KG1 (cell line): Measurements from ENCODE around the gene HYDIN.
"Not testable (repeated sequence)": the region's sequence is repeated elsewhere in the genome, so short reads cannot be mapped to it uniquely, and the experiment has no call there.

Source experiments
- DNase-seq: peaks from one replicate; lab custom pipeline; 2025; lab: John Stamatoyannopoulos, UW

The HYDIN gene

DNA sequence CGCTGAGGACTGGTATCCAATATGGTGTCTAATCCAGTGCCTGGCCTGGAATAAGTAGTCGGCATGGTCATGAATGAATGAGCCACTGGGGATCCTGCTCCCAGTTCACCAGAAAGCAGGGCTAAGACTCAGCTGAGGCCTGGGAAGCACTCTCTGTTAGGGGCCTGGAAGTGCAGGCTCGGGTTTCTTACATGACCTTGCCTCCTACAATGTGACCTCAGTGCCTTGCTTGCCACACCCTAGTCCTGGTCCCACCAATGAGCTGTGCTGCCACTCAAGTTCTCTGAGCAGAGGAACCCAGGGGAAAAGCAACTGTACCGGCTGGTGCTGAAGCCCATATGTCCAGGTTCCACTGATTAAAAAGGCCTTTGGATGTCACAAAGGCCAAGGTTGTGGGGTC, 238.0 kb downstream of the HYDIN start:
- not testable (repeated sequence) for DNase-seq

DNA sequence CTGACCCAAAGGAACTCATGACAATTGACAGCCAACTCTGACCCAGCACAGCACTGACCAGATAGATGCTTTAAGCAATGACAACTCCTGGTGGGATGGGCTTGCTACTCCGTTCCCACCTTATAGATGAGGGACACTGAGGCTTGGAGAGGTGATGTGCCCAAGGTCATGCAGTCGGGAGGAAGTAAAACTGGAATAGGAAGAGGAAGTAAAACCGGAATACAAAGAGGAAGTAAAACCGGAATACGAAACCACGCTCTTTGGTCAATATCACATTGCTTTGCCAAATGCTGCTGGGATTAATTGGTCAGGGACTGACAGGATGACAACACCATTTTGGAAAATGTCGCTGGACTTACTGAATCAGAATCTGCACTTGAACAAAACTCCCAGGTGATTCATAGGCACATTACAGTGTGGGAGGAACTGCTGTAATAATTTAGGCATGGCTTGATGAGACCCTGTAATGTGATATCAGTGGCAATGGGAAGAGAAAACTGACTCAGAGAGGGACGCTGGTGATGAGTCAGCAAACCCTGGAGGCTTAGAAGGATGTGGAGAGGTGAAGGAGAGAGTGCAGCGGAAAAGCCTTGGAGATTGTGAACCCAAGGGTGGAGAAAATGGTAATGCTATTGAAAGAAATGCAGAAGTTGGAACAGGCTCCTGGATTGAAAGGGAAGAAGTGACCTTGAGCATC, 243.4 kb downstream of the HYDIN start:
- not testable (repeated sequence) for DNase-seq

DNA sequence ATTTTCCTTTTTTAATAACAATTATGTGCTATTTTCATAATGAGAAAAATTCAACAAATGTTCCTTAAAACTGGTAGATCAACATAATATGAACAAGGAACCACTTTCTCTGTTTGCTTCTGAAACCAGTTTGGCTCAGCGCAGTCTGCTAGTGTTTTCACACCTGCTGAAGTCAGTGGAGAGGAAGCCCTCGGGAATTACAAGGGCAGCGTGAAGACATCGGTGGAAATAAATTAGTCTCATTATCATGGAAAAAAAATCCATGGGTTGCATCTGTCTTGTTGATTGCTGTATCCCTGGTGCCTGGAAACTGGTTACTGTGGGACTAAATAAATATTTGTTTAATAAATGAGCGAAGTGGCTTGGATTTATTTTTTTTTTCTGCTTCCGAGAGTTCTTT, 245.8 kb downstream of the HYDIN start:
- DNase-seq, result not testable (repeated sequence)

DNA sequence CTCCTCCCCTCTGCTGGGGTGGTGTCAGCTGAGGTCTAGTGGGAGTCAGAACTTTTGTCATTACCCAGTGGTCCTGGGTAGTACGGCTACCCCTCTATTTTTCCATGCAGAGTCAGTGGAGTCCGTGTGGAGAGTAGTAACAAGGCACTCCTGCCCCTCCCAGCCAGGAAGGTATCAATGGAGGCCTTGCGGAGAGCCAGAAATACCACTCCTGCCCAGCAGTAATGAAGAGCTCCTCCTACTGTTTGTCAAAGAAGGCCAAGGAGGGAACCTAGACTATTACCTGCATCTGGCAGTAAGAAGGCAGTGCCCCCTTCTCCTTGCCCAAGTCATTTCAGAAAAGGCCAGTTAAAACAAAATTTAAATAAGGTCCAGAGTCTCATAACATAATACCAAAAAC, 262.2 kb downstream of the HYDIN start:
- DNase-seq, result not testable (repeated sequence)

DNA sequence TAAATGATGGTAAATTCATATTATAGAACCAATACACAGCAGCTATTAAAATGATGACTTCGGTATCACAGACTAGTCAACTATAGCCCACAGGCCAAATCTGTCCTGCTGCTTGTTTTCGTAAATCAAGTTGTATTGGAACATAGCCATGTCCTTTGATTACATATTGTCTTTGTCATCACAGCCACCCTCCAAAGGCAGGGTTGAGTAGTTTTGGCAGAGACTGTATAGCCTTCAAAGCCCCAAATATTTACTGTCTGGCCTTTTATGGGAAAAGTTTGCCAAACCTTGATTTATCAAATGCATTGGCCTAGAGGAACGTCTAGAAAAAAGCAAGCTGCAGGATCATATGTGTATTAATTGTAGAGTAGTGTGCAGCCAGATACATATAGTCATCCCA, 270.4 kb downstream of the HYDIN start:
- not testable (repeated sequence) for DNase-seq

DNA sequence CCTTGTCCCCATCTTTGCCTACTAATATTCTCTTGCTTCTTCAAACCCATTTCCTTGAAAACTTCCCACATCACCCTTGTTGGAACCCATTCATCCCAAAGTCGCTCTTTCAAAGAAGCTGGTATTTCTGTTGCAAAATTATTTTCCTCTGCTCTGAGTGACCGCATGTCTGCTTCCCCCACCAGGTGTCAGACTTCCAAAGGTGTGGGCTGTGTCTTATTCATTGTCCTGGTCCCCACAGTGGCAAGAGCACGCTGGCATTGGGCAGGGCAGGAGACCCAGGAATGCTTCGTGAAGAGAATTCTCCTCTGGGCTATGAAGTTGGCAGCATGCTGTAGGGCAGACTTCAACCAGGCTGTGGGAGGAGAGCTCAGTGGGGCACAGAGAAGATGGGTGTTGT, 275.6 kb downstream of the HYDIN start:
- not testable (repeated sequence) for DNase-seq

DNA sequence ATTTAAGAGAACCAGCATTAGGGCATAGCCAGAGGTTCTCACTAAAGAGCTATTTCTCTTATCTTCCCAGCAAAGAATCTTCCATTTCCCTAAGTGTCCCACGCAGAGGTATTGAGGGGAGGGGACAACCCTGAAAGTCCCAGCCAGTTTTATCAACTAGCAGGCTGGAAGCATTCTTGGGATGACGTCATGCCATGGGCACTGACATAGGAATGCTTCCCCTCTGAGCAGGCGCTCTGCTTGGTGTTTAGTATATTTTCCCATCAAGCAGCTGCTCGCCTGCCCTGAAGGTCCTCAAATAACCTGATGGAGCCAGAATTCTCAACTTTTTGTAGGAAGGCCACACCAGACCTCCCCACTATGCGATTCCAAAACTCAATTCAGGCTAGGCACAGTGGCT, 276.7 kb downstream of the HYDIN start:
- not testable (repeated sequence) for DNase-seq

DNA sequence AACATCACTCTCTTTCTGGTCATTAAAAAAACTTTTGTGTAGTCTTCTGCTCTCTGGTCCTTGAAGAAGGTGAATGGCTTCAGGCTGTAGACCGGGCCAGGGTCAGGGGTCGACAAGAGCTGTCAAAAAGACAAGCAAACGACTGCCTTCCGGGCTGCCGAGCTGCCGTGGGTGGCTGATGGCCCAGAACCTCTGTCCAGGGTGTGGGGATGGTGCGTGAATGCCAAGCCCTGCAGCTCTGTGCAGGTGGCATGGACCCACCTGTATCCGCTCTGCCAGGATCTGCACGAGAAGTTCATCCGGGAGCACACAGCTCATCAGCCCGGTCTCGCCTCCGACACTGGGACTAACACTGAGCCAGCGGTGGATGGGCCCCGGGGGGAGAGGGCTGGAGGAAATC, 287.0 kb downstream of the HYDIN start:
- not testable (repeated sequence) for DNase-seq

DNA sequence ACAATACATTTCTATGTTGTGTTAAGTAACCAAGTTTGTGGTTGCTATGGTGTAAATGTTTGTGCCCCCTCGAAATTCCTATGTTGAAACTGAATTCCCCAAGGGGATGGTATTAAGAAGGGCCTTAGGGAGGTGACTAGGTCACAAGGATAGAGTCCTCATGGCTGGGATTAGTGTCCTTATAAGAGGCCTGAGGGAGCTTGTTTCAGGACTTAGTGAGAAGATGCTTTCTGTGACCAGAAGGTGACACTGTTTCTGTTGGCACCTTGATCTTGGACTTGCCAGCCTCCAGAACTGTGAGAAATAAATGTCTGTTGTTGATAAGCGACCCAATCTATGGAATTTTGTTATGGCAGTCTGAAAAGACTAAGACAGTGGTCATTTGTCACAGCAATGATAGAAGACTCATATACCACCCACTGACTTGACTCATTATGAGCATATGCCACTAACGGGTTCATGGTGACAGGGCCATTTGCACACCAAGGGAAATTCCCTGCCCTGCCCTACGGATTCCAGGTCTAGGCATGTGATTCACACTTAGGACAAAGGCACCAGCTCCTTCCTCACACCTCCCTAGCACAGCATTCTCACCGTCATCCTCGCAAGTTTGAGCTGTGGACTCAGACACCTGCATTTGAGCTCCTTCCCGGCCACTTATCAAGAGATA, 290.7 kb downstream of the HYDIN start:
- not testable (repeated sequence) for DNase-seq

DNA sequence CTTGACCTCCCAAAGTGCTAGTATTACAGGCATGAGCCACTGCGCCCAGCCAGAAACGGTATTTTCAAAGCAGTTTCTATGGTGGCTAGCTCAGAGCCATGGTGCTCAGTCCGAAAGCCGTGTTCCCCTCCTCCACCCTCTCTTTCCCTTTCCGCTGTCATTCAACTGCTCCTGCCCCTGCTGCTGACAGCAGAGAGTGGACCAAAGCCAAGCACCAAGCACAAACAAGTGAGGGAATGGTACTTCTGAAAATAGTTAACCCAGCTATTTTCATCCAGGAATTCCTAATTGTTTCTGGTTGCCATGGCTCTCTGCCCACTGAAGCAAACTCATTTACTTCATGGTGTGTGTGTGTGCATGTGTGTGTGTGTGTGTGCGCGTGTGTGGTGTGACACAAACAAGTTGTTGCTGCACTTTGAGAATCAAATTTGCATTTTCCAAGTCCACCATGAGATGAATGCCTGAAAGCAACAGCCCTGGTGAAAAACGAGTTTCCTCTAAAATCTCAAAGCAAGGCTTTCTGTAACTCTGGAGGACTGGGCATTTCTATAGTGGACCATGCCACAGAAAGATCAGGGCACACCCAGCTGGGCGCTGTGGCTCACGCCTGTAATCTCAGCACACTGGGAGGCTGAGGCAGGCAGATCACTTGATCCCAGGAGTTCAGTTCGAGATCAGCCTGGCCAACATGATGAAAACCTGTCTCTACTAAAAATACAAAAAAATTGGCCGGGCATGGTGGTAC, 293.6 kb downstream of the HYDIN start:
- DNase-seq, result not testable (repeated sequence)

DNA sequence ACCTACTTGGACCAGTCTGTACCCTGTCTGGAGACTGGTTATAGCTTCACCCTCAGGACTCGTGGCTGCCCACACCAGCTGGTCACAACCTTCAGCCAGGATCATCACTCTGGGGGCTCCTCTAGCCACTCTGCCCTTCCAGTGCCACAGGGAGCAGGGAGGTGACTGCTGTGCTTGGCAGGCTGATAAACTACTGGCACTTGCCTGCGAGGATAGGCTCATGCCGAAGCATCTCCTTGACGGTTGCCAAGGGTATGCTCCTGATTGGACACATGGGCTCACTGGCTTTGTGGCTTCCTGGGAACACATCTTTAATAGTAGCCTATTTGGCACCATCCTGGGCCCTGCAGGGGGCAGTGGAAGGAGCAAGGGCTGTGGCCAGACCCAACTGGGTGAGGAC, 295.2 kb downstream of the HYDIN start:
- DNase-seq, result not testable (repeated sequence)

DNA sequence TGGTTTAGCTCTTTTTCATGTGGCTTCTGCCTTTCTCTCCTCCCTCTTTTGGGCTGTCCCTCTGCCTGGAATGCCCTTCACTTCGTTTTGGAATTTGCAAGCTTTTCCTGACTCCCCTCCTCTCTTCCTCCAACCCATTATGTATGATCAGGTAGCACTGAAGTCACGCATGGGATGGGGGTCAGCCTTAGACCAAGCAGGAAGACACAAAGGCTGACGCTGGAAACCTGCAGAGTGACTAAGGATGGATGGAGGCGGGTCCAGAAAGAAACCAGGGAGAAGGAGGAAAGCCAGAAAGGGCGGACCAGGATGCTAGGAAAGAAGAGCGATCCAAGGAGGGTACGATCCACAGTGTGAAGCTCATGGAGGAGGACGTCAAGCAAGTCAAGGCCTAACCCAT, 296.8 kb downstream of the HYDIN start:
- DNase-seq, result not testable (repeated sequence)

DNA sequence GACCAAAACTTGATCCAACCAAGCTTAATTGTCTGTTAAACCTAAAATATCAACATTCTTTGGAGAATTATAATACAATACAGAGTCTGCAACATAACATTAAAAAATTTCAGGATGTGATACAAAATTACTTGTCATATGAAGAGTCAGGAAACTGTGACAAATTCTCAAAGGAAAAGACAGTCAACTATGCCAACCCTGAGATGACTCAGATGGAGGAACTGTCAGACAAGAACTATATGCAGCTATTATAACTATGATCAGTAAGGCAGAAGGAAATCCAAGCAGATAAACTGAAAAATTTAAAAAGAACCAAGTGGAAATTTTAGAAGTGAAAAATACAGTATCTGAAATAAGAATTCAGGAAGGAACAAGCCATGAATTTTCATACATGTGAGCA, 299.8 kb downstream of the HYDIN start:
- DNase-seq, result not testable (repeated sequence)

DNA sequence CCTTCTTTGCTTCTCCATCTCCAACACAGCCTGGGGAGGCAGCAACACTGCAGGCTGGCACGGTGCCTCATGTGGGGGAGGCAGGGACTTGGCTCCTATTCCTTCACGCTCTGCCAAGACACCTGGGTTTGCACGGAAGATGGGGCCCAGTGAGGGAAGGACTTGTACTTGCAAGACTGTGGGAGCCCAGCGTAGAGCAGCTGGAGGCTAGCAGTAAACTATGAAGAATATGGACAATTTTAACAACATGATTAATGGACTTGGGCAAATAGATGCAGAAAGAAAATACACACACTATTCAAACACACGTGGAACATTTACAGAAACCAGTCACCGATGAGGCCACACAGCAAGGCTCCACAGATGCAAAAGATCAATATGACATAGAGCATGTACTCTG, 308.4 kb downstream of the HYDIN start:
- not testable (repeated sequence) for DNase-seq

DNA sequence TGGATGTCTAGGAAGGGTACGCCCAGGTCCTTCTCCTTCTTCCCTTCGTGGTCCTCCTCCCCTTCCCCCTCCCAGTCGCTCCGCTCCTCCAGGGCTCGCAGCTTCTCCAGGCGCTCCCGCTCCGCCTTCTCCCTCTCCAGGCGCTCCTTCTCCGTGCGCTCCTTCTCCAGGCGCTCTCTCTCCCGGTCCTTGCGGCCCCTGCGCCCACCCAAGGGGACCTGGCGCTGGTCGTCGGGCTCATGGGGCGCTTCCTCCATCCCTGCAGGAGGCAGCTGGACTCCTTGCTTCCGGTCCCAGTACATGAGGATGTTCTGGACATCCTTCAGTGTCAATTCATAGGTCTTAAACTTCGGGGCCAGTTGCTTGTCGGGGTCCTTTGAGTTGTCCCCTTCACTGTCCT, 309.9 kb downstream of the HYDIN start:
- DNase-seq, result not testable (repeated sequence)

DNA sequence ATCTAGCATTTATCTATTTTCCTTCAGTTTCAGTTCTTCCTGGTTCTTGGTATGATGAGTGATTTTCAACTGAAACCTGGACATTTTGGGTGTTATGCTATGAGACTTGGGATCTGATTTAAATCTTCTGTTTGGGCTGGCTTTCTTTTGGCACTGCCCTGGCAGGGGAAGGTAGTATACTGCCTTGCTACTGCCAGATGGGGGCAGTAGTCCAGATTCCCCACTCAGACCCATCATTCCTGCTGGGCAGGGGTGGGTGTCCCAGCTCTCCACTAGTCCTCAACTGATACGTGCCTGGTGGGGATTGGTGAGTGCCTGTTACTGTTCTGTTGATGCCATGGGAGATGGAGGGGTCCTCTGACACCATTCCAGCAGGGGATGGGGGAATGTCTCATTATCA, 342.3 kb downstream of the HYDIN start:
- DNase-seq, result not testable (repeated sequence)

DNA sequence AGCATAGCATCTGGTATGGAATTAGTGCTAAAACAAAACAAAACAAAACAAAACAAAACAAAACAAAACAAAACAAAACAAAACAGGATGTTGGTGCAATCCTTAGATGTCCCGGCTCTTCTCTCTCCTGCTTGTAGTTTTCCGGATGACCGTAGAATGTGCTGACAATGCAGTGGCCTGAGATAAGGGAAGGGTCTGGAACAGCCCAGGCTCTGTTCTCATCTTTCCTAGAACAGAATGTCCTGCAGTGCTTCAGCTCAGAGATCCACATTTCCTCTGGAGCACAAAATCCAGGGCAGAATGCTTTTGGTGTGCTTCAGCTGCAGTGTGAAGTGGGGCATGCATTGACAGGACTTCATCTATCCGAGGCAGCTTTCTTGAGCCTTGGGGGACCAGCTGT, 345.9 kb downstream of the HYDIN start:
- DNase-seq, result not testable (repeated sequence)

DNA sequence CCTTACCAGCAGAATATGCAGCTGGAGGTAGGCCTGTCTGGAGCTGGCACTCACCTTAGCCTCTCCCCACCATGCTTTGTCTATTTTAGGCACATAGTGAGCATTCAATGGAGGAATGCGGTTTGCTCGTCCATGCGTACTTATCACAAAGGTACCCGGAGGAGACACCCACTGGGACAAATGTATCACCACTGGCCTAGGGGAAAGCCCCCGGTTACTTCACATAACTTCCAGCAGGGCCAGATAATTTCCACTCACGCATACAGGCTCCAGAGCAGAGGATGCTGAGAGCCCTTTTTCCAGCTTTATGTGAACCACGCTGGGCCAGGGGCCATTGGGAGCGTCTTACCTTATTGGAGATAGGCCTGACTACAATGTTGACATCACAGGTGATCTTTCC, 348.2 kb downstream of the HYDIN start:
- DNase-seq, result not testable (repeated sequence)

DNA sequence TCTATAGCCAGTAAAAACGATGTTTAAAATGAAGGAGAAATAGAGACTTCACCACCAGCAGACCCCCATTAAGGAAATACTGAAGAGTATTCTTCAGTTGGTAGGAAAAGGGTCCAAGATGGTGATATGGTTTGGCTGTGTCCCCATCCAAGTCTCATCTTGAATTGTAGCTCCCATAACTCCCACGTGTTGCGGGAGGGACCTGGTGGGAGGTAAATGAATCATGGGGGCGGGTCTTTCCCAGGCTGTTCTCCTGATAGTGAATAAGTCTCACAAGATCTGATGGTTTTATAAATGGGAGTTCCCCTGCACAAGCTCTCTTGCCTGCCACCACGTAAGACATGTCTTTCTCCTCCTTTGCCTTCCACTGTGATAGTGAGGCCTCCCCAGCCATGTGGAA, 352.6 kb downstream of the HYDIN start:
- DNase-seq, result not testable (repeated sequence)

DNA sequence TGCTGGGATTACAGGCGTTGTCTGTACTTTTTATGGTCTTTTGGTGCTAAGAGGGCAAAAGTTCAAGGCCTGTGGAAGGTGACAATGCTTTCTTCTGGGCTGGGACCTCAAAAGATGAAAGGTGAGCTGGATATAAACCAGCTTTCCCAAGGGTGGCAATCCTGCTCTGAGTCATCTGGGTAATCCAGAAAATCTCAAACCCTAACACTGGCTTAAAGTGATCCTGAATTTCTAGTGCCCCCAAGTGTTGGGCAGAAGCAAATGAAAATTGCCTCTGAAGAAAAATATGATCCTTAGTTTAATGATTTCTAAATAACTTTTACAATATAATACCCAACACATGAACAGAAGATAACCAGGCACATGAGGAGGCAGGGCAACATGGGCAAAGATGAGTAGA, 354.1 kb downstream of the HYDIN start:
- not testable (repeated sequence) for DNase-seq

DNA sequence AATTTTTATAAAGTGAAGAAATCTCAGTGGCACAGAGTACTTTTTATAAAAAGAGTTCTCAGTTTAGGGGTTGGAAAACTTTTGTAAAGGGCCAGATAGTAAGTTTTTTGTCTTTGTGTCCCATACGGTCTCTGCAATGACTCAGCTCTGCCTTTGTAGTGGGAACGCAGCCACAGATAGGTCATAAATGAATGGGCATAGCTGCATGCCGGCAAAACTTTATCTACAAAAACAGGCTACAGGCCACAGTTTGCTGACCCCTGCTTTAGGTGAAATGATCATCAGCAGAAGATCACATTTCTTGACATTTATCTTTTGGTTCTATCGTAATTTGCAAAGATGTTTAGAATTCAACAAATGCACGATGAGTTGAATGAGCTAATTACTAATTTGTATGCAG, 365.8 kb downstream of the HYDIN start:
- not testable (repeated sequence) for DNase-seq

DNA sequence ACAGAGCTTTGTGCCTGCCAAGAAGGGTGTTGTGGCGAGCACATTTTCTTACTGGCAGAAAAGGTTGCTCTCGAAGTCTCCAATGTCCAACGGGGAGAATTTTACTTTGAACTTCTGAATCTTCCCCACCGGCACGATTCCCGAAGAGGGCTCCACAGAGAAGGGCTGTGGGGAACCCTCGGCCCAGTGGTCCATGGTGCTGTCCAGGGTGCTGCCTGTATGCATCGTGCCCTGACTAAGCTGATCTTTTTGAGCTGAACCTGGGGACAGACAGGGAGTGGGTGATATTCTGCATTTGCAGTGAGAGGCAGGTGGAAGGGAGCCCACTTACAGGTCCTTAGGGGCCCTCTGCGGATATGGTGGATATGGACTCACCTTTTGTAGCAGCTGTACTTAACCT, 368.5 kb downstream of the HYDIN start:
- not testable (repeated sequence) for DNase-seq

DNA sequence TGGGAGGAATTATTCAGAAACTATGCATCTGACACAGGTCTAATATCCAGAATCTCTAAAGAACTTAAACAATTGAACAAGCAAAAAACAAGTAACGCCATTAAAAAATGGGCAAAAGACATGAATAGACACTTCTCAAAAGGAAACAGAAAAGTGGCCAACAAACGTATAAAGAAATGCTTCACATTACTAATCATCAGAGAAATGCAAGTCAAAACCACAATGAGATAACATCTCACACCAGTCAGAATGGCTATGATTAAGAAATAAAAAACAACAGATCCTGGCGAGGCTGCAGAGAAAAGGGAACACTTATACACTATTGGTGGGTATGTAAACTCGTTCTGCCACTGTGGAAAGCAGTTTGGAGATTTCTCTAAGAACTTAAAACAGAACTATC, 379.2 kb downstream of the HYDIN start:
- not testable (repeated sequence) for DNase-seq
